ENCODE measurements around the gene SEL1L3. TPM values are rescaled to one million over a fixed set of nuclear protein-coding genes. Genes with fewer than 3 reads are reported as not detected.

Gene SEL1L3
- total and polyA plus RNA-seq, 4 donors, result 3.3 to 13.1 (median 5.7) TPM

GRCh38 chr4:25847329-25847728 is 15.5 kb downstream of the SEL1L3 start:
- TF ChIP-seq YY1 (IDR thresholded peaks at IDR 0.05) (no peak), REST (IDR thresholded peaks at IDR 0.05) (no peak), SP1 (IDR thresholded peaks at IDR 0.05) (no peak), RAD21 (IDR thresholded peaks at IDR 0.05) (no peak), MAX (IDR thresholded peaks at IDR 0.05) (no peak), ZBTB33 (IDR thresholded peaks at IDR 0.05) (no peak), EGR1 (IDR thresholded peaks at IDR 0.05; ENCODE audit: low read depth in 2 of 2) (no peak), FOXA2 (IDR thresholded peaks at IDR 0.05) (no peak), TAF1 (conservative IDR thresholded peaks at IDR 0.05) (no peak), HNF4G (IDR thresholded peaks at IDR 0.05) (no peak), ATF3 (IDR thresholded peaks at IDR 0.05) (no peak), FOXA1 (IDR thresholded peaks at IDR 0.05) (no peak), JUND (IDR thresholded peaks at IDR 0.05) (no peak), RXRA (IDR thresholded peaks at IDR 0.05) (no peak), HNF4A (conservative IDR thresholded peaks at IDR 0.05) (no peak), GABPA (IDR thresholded peaks at IDR 0.05 in 1 of 2, conservative IDR thresholded peaks at IDR 0.05 in 1 of 2) (no peak), NR2F2 (IDR thresholded peaks at IDR 0.05) (no peak), CTCF (IDR thresholded peaks at IDR 0.05; ENCODE audit: low read depth, low read length, missing input control) (no peak)
- H3K27ac ChIP-seq (ENCODE audit: low read depth in 1 of 2, low read length in 2 of 2), result no peak overlapping the region
- no peak overlapping the region for H3K9ac ChIP-seq (ENCODE audit: low read depth in 1 of 2, low read length in 2 of 2)
- H3K9me3 ChIP-seq (ENCODE audit: control insufficient read depth in 4 of 4, low read length in 3 of 4), result no peaks in the 10 kb centered on the region
- peaks cover 2 to 14% (median 8%) of the 10 kb centered on the region in 4 donors for H3K4me1 ChIP-seq (ENCODE audit: control insufficient read depth in 4 of 4, insufficient read depth in 4 of 4, low read length in 3 of 4)
- no peak for DNase-seq (ENCODE audit: low spot score)
- 96% methylated on average over 7 of the region's 7 CpGs for WGBS
- no peaks in the 10 kb centered on the region for H3K36me3 ChIP-seq (ENCODE audit: control insufficient read depth in 4 of 4, insufficient read depth in 3 of 4, low read depth in 1 of 4, low read length in 3 of 4)
- H3K27me3 ChIP-seq (ENCODE audit: control insufficient read depth in 4 of 4, insufficient read depth in 4 of 4, low read length in 3 of 4), result no peaks in the 10 kb centered on the region
- no peak overlapping the region for H3K4me3 ChIP-seq (ENCODE audit: low read depth in 1 of 3, low read length in 3 of 3)
